ENCODE results near the gene PSMA5. TPM values are rescaled to one million over a fixed set of nuclear protein-coding genes. Genes with fewer than 3 reads are reported as not detected.
A peak's percentile ranks its signal among the peaks of the same experiment; 100 is the strongest.
"Not testable (repeated sequence)": the region's sequence is repeated elsewhere in the genome, so short reads cannot be mapped to it uniquely, and the experiment has no call there.

PSMA5 gene
- total RNA-seq, 1 experiment from 2014 or later, result 162 TPM

DNA sequence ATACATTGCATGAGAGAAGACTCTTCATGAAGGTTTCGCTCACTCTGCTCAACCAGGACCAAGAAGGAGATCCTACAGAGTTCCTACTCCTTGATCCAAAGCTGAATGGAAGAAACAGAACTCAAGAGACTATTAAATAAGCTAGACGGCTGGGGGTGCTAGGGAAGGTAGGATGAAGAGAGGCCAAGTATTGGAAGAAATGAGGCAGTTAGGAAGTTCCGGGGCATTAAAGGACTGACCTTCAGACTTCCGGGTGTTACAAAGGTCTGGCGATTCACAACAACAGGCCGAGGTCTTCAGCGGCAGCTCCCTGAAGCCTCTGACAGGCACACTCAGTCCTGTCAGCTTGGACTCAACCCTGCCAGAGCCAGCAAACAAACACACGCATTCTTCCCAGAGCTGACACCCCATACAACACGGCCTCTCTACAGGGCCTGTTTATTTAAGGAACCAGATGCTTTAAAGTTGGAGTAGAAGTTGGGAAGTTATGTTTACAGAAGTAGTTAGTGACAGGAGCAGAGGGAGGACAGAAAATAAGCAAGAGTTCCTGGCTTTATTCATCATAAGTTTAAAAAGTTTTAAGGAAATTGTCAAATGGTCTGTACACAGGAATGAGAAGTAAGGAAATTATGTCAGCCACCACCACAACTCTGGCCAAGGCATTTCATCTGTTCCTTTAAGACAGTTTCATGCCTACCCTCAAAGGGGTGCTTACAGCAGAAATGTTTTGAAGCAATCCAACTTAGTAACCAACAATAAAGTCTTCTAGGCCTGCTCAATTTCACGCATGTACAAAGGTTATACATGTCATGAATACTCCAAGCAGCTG, 33.2 kb downstream of the PSMA5 start:
- DNase-seq (ENCODE audit: low read depth), result peak; percentile 83

DNA sequence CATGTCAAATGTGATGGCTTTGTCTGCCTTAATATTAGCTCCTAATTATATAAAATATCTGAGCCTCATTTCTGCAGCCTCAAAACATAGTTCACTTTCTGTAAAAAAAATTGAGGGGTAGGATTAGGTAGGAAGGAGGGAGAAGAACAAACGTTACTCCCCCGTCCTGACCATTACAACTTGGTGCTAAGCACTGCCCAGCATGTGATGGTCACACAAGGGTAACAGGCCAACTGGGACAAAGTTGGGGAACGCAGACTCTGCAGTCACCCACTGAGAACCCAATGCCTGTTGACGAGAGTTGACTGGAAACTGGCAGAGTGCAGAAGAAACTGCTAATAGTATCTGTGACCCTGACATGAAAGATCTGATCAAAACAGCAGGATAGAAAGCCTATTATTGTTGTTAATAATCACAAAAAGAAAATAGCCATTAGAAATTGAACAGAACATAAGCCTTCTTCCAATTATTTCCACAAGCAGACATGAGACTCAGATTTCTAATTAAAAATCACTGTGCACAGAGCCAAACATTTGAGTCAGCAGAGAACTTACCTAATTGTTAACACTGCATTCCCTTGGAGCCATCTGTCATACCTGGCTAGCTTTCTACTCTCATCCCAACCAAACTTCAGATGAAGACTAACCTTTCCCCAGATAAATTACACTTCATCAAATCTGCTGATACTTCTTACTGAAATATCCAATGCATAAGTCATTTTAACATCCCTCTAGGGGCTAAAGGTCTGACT, 34.0 kb downstream of the PSMA5 start:
- no peak for DNase-seq (ENCODE audit: low read depth)

DNA sequence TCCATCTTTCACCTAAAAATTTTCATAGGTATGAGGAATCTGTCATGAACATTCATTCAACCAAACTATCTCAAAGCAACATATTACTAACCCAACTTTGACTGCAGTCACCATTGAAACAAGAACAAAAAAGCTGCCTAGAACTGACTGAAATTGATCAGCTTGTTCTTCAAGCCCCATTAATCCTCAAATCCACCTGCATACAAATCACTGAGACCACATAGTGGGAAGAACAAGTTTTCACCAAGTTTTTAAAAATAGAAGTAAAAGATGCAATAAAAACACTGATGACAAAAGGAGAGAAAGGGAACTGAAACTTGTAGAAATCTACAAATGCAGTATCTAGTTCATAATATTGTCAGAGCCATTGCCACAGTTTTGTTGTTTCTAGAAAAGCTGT, 34.6 kb downstream of the PSMA5 start:
- no peak for DNase-seq (ENCODE audit: low read depth)

DNA sequence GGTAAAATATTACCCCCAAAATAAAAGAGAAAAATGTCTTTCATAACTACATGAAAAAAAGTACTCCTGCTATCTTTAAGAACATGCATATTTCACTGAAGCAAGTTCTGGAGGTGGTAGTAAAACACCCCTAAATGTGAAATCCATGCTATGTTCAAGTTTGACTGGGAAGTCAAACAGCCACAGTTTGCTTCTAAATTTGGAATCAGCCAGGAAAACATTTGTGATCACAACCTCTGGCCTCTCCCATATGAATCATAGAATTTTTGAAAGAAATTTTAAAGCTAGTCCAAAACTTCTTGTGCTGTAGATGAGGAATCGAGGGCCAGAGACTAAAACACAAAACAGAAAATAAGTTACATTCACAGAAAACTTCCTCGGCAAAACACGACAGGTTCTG, 35.1 kb downstream of the PSMA5 start:
- DNase-seq (ENCODE audit: low read depth), result no peak

DNA sequence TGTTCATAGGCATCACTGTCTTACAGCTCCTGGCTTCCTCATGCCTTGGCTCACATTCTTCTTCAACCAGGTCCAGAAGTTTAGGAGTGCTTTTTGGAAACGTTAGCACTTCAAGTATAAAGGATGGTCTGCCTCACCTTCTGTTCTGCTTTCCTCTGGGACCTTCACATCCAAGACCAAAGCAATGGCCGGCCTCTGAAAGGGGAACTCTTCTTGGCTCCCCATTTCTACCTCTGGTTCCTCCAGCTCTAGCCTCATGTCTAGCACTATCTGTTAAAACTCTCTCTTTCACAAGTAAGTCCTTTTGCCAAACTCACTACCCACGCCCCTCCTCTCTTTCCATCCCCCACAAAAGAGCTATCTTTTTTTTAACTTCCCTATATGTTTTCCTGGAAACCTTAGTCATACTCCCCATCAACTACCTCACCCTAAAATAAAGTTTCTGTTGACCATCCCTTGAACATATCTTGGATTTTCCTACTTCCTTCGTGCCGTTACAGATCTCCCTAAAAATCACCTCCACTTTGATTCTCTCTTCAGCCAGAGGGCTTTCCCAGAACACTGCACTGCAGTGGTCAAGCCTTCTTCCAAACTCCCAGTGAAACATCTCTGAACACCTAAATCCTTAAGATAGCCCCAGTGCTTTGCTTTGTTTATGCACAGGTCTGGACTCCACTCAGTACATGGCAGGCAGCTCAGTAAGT, 36.5 kb downstream of the PSMA5 start:
- DNase-seq (ENCODE audit: low read depth), result no peak

DNA sequence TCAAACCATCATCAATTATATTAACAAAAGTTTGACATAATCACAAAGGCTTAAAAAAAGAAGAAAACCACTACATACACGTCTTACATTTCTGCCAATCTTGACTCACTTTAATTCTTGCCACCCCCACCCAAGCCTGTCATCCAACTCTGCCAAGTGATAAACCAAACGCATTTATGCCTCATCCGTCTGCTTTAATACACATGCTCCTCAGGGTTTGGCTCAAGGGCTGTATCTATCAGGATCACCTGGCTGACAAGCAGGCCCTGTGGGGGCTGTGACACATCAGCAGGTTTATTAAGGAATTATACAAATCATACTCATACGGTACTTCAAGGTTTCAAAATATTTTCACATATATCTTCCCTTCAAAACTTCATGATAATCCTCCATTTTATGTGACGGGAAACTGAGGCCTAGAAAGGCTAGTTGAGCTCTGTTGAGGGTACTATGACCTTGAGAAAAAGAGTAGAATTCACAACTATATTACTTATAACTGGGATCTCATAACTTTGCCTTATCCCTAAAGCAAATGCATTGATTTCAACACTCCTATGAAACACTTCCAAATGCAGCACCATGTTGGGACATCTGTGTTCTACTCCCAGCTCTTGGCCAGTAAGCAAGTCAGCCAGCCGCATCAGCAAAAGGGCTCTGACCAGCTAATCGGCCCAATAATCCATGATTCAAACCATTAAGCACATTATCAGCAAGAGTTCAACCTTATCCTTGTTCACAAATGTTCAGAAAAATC, 37.2 kb downstream of the PSMA5 start:
- no peak for DNase-seq (ENCODE audit: low read depth)

DNA sequence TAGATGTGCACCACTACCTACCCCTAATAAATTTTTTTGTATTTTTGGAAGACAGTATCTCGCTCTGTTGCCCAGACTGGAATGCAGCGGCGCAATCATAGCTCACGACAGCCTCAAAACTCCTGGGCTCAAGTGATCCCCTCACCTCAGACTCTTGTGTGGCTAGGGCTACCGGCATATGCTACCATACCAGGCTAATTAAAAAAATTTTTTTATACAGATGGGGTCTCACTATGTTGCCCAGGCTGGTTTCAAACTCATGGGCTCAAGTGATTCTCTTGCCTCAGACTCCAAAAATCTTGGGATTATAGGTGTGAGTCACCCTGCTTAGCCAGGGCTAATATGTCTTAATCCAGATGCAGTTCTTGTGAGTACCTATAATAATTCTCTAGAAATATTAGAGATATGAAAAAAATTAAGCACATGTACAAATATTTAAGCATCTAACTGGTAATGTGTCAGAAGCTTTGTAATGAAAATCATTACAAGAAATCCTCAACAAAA, 38.0 kb downstream of the PSMA5 start:
- no peak for DNase-seq (ENCODE audit: low read depth)

DNA sequence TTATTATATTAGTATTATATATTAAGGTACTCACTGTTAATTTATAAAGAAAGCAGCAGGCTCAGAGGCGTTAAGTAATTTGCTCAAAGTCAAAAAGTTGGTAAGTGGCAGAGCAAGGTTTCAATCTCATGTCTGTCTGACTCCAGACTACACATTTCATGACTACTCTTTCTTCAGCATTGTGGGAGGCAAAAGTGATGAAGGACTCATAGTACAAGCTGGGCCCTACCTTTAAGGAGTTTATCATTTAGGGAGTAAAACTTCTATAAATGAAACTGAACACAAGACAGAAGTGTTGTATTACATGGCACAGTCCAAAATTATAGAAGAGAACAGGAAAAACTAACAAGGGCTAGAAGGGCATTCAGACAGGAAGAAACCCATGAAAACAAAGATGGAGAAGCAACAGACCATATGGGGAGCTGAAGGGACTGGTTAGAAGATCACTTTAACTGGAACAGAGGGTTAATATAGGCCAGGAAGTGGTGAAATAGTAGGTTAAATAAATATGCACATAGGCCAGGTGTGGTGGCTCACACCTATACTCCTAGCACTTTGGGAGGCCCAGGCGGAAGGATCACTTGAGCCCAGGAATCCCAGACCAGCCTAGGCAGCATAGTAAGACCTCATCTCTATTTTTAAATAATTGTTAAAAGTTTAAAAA, 40.1 kb downstream of the PSMA5 start:
- no peak for DNase-seq (ENCODE audit: low read depth)

DNA sequence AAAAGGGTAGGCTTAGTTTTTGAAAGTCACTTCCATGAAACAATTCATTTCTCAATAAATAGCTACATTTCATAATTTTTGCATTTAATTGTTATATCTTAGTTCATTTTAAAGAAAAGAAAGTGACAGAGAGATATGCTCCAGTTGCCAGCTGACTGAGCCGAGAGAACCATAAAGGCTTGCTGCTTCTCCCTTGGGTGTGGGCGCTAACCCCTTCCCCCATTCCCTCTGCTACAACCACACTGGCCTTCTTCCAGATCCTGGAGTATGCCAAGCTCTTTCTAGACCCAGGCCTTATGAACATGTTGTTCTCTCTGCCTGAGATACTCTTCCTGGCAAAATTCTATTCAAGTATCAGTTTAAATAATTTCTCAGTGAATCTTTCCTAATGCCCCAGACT, 40.8 kb downstream of the PSMA5 start:
- no peak for DNase-seq (ENCODE audit: low read depth)

DNA sequence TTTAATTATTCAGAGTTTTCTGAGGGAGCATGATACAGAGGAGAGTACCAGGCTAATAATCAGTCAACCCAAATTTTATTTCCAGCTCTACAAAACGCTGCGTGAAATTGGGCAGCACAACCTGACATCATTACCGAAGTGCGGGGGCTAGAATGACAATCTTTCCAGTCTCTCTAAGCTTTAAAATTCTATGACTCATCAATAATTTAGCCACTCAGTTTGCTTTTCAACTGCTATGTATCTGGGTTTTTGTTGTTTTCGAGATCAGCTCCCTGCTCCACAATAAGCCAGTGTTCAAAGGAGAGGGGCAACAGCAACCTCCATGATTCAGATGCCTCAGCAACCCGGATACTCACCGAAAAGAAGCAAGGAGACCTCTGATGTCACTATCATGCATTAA, 42.4 kb downstream of the PSMA5 start:
- no peak for DNase-seq (ENCODE audit: low read depth)

DNA sequence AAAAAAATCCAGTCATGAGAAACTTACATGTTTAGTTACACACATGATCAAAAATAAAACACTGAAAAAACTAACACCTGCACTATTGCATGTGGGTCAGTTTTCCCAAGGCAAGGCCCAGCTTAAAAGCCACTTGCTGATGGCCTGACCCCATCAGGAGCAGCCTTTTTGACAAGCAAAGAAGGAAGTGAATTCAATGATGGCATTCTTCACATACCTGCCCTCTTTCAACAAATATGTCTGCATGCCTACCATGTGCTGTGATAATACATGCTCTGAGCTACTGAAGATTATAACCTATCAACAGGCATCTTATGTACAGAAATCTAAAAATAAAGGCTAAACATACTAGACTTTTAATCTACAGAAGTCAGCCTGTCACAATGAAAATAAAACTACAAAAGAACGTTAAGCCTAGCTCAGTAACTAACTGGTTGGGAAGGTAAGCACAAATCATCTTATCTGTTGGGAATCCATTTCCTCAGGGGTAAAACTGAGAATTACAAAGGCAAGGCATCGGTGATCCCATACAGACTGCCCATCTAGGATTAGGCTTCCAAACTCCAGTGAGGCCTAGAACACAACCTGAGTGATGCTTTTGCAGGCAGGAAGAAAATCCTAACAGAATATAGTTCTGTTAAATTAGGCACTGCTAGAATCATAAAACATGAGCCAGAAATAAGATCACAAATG, 43.0 kb downstream of the PSMA5 start:
- DNase-seq (ENCODE audit: low read depth), result no peak

DNA sequence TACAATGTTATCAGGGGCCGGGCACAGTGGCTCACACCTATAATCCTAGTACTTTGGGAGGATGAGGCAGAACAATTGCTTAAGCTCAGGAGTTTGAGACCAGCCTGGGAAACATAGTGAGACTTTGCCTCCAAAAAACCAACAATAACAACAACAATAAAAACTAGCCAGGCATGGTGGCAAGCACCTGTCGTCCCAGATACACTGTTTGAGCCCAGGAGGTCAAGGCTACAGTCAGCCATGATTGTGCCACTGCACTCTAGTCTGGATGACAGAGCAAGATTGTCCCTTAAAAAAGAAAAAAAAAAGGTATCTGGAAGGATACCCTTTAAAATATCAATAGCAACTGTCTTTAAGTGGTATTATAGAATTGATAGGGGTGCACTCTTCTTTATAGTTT, 44.7 kb downstream of the PSMA5 start:
- DNase-seq (ENCODE audit: low read depth), result no peak

DNA sequence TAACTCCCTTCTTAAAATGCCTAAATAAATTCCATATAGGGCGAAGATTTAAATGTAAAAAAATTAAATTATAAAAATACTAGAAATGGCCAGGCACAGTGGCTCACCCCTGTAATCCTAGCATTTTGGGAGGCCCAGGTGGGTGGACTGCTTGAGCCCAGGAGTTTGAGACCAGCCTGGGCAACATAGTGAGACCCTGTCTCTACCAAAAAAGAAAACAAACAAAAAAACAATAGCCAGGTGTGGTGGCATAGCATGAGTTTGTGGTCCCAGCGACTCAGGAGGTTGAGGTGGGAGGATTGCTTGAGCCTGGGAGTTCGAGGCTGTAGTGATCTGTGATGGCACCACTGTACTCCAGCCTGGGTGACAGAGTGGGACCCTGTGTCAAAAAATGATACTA, 46.3 kb downstream of the PSMA5 start:
- DNase-seq (ENCODE audit: low read depth), result no peak

DNA sequence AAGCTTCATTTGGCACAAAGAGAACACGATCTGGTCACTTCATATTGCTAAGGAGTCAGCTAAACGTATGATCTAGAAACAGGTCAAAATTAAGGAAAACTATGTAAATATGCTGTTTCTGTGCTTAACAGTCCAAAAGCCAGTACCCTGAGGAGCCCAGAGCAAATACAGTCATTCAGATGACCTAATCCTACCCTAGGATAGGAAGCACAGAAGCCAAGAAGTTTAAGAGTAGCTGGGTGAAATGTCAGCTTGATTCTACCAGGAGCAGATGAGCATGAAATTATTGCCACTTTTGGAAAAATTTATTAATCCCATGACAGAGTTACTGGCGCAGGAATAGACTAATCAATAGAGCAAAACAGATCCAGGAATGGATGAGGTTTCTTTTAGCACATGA, 46.8 kb downstream of the PSMA5 start:
- DNase-seq (ENCODE audit: low read depth), result no peak

DNA sequence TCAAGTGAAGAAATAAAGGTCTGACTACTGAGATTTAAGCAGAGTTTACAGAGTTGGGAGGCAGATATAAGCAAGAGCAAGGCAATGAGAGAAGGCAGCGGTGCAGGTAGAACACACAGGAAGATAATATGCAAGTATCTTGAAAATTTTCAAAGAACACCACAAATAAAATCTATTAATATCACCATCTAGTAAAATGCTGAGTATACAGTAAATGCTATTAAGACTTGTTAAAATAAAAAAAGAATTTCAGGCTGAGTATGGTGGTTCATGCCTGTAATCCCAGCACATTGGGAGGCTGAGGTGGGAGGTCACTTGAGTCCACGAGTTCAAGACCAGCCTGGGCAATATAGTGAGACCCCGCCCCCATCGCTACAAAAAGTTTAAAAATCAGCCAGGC, 48.5 kb downstream of the PSMA5 start:
- no peak for DNase-seq (ENCODE audit: low read depth)

DNA sequence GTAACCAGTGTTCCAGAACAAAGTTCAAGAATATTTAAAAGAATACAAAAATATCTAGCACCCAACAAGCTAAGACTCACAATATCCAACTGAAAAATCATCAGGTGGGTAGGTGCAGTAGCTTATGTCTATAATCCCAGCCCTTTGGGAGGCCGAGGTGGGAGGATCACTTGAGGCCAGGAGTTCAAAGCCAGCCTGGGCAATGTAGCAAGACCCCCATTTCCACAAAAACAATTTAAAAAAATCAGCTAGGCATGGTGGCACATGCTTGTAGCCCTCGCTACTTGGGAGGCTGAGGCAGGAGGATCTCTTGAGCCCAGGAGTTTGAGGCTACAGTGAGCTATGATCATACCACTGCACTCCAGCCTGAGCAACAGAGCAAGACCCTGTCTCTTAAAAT, 52.6 kb downstream of the PSMA5 start:
- DNase-seq (ENCODE audit: low read depth), result not testable (repeated sequence)

DNA sequence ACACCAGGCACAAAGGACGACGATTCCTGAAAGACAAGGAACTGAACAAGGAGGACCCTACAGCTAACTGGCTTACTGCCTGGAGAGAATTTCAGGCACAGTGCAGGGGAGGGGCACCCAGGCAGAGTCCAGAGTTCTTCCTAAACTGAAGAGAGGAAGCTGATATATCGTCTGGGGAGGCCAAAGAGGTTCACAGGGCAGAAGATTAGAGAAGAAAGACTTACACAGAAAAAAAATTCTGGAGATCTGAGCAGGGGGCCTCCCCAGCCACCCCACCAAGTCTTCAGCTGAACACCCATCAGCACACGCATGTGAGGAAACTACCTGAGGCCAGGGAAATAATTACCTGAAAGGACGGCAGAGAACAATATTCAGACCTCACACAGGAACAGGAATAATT, 53.1 kb downstream of the PSMA5 start:
- DNase-seq (ENCODE audit: low read depth), result no peak

DNA sequence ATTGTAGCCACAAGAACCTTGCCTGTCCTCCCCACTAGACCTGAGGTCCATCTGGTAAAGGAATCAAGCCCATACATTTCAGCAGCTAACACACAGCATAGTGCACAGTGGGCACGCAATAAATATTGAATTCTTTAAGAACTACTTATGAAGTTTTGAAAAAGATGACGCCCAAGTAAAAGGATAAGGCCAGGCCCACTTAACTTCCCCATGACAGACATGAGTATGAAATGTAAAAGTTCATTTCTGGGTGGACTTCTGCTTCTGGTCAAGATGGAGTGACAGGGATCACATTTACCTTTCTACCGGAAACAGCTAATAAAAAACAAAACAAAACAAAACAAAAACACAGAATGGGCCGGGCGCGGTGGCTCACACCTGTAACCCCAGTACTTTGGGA, 54.0 kb downstream of the PSMA5 start:
- DNase-seq (ENCODE audit: low read depth), result no peak

DNA sequence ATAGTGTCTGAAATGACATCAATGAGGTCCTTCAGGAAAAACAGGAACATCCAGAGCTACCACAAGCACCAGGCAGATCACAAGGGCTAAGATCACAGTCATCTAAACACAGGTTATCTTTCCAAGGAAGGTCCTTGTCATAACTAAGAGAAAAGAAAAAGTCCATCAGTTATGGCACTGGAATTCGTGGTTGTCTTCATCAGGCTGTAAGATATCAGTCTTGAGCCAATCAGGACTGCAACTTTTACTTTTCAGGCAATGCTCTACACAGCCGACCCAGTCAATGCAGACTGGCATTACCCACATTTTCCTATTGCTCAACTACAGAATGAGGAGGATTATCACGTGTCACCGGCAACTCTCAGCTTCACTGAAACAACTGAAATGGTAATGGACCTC, 54.9 kb downstream of the PSMA5 start:
- peak; percentile 92 for DNase-seq (ENCODE audit: low read depth)

DNA sequence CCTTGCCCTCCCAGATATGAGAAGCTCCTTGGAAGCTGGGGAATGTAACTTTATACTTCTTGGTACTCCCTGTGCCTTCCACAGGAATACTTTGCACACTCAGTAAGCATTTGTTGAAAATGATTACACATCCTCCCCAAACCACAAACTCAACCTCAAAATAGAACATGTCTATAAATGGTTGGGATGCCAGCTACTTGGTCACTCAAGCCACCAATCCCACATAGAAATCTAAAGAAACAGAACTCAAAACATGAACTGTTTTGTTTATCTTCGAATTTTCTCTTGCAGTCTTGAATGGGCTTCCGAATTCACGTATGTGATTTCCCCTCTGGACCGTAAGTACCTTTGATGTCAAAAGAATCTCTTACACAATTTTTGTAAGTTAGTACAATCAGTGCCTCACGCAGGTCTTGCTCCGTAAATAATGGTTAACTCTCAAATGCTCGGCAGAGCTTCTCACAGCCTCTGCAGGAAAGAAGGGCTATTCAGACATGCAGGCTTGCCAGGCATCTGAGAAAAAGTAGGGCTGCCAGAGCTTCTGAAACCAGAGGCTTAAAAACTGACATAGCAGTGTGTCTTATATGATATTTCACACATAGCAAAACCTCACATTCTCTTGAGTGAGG, 55.4 kb downstream of the PSMA5 start:
- peak; percentile 97 for DNase-seq (ENCODE audit: low read depth)
